Keratinocyte (primary cell): ENCODE measurements around the gene C1RL. TPM values are rescaled to one million over a fixed set of nuclear protein-coding genes. Genes with fewer than 3 reads are reported as not detected.

Experiments used
- DNase-seq: peaks from one replicate; pipeline ENCODE4 v3.0.0-alpha.2; 2011; ENCODE audit warnings: low read depth, missing footprints, low spot score
- FAIRE-seq: peaks from 2 replicates; lab custom pipeline; 2011; peaks lifted over from hg19 to GRCh38; lab: Jason Lieb, UNC
- H2AFZ ChIP-seq: 2 replicates; pipeline ENCODE4 v1.6.0; 2012; ENCODE audit warnings: low read length, control low read depth, inconsistent platforms; ENCODE audit not compliant: control insufficient read depth
- H3K27ac ChIP-seq: 2 replicates; pipeline ENCODE4 v1.5.1; 2011; ENCODE audit warnings: low read length; ENCODE audit not compliant: control insufficient read depth, insufficient read depth
- H3K27me3 ChIP-seq: 3 replicates; pipeline ENCODE4 v1.6.0; 2011; ENCODE audit warnings: low read length; ENCODE audit not compliant: control insufficient read depth, insufficient read depth; ENCODE audit errors: extremely low read depth
- H3K36me3 ChIP-seq, 2 experiments: 2 replicates in 1 of 2; 3 replicates in 1 of 2; pipeline ENCODE4 v1.5.1; 2011; ENCODE audit warnings: low read length in 2 of 2, mild to moderate bottlenecking in 1 of 2; ENCODE audit not compliant: control insufficient read depth in 2 of 2, insufficient read depth in 2 of 2; ENCODE audit errors: extremely low read depth in 1 of 2
- H3K4me1 ChIP-seq: 3 replicates; pipeline ENCODE4 v1.5.1; 2011; ENCODE audit warnings: low read length; ENCODE audit not compliant: control insufficient read depth, insufficient read depth; ENCODE audit errors: extremely low read depth
- H3K4me2 ChIP-seq: 3 replicates; pipeline ENCODE4 v1.6.0; 2011; ENCODE audit warnings: low read depth, low read length; ENCODE audit not compliant: control insufficient read depth, insufficient read depth; ENCODE audit errors: extremely low read depth
- H3K4me3 ChIP-seq, 3 experiments: fragments of 200-600 bp in 1 of 3; sonication (generic) in 1 of 3; 2 replicates in 2 of 3; 3 replicates in 1 of 3; pipeline ENCODE4 v1.5.1; 2011 to 2016; ENCODE audit warnings: low read length in 3 of 3, mild to moderate bottlenecking in 3 of 3, control low read depth in 2 of 3, inconsistent platforms in 1 of 3, low read depth in 1 of 3, mixed read lengths in 1 of 3, mixed run types in 1 of 3, moderate library complexity in 1 of 3; ENCODE audit not compliant: control insufficient read depth in 2 of 3, insufficient read depth in 2 of 3; ENCODE audit errors: extremely low read depth in 1 of 3
- H3K79me2 ChIP-seq: 2 replicates; pipeline ENCODE4 v1.6.0; 2012; ENCODE audit warnings: low read length; ENCODE audit not compliant: control insufficient read depth, insufficient read depth
- H3K9ac ChIP-seq: 3 replicates; pipeline ENCODE4 v1.6.0; 2011; ENCODE audit warnings: low read length; ENCODE audit not compliant: control insufficient read depth, insufficient read depth; ENCODE audit errors: extremely low read depth
- H3K9me1 ChIP-seq: 3 replicates; pipeline ENCODE4 v1.6.0; 2011; ENCODE audit warnings: low read length; ENCODE audit not compliant: control insufficient read depth, insufficient read depth; ENCODE audit errors: extremely low read depth
- H3K9me3 ChIP-seq: 2 replicates; pipeline ENCODE4 v1.5.1; 2012; ENCODE audit warnings: low read depth, low read length; ENCODE audit not compliant: control insufficient read depth
- H4K20me1 ChIP-seq: 3 replicates; pipeline ENCODE4 v1.6.0; 2011; ENCODE audit warnings: low read length; ENCODE audit not compliant: control insufficient read depth, insufficient read depth; ENCODE audit errors: extremely low read depth
- CTCF ChIP-seq, 3 experiments: IDR thresholded peaks in 1 of 3; conservative IDR thresholded peaks in 1 of 3; optimal IDR thresholded peaks in 1 of 3; 2 replicates in 2 of 3; 3 replicates in 1 of 3; pipeline versions ENCODE3 to v1.5.1; 2011; ENCODE audit warnings: low read length in 3 of 3, mild to moderate bottlenecking in 3 of 3, moderate library complexity in 2 of 3, control low read depth in 1 of 3, inconsistent platforms in 1 of 3; ENCODE audit not compliant: insufficient read depth in 2 of 3; ENCODE audit errors: extremely low read depth in 1 of 3
- EZH2 ChIP-seq: IDR thresholded peaks from one replicate; pipeline ENCODE4 v1.6.1; 2012; ENCODE audit warnings: inconsistent platforms, mild to moderate bottlenecking, low read length, moderate library complexity
- dilution Hi-C: fragments of 300-500 bp; cut with MboI; formaldehyde crosslinking; loops from one replicate; pipeline ENCODE4 v1.7.0; 2020; ENCODE audit warnings: low sequenced_read_pairs; ENCODE audit not compliant: extremely low pct_ligation_motif_present
- polyA plus RNA-seq, 5 experiments: library from polyadenylated mRNA; depleted of rRNA in 3 of 5; stranded (reverse) in 3 of 5; stranded (forward) in 1 of 5; unstranded in 1 of 5; fragments of >200 nt; gene quantifications; 1 replicate in 1 of 5; 2 replicates in 3 of 5; 3 replicates in 1 of 5; pipeline versions ENCODE4 v1.2.1 to v1.2.3, GENCODE V29; 2011 to 2012; ENCODE audit warnings: missing spikeins in 2 of 5, low read depth in 1 of 5, low replicate concordance in 1 of 5

C1RL gene
- polyA plus RNA-seq, 1 donor (not counting 4 experiments of a cell fraction or from before 2014, with no cell fraction given), result 9.3 TPM

GRCh38 chr12:7061596-7061995 is 47.4 kb downstream of the C1RL start:
- no peak overlapping the region for H3K4me2 ChIP-seq
- FAIRE-seq (no peak), DNase-seq (no peak)
- H3K27me3 ChIP-seq, result no peaks in the 10 kb centered on the region
- no peaks in the 10 kb centered on the region for H3K79me2 ChIP-seq
- H3K4me1 ChIP-seq, result peaks cover 8% of the 10 kb centered on the region
- H2AFZ ChIP-seq, result no peak overlapping the region
- no peak overlapping the region for H3K27ac ChIP-seq
- dilution Hi-C loops, result no loop called here
- no peak overlapping the region for H3K4me3 ChIP-seq
- no peaks in the 10 kb centered on the region for H3K9me3 ChIP-seq
- no peaks in the 10 kb centered on the region for H3K36me3 ChIP-seq
- no peaks in the 10 kb centered on the region for H3K9me1 ChIP-seq
- H3K9ac ChIP-seq, result no peak overlapping the region
- no peak for TF ChIP-seq EZH2
- TF ChIP-seq CTCF (optimal IDR thresholded peaks at IDR 0.05 in 1 of 3, IDR thresholded peaks at IDR 0.05 in 1 of 3, conservative IDR thresholded peaks at IDR 0.05 in 1 of 3; ENCODE audit: extremely low read depth in 1 of 3, insufficient read depth in 2 of 3, low read length in 3 of 3), result no peak
- H4K20me1 ChIP-seq, result no peaks in the 10 kb centered on the region

GRCh38 chr12:7061138-7061537 is 47.9 kb downstream of the C1RL start:
- FAIRE-seq (no peak), DNase-seq (no peak)
- TF ChIP-seq EZH2 (no peak), CTCF (optimal IDR thresholded peaks at IDR 0.05 in 1 of 3, IDR thresholded peaks at IDR 0.05 in 1 of 3, conservative IDR thresholded peaks at IDR 0.05 in 1 of 3; ENCODE audit: extremely low read depth in 1 of 3, insufficient read depth in 2 of 3, low read length in 3 of 3) (no peak)
- Histone ChIP-seq H3K9me1 (no peaks in the 10 kb centered on the region), H2AFZ (no peak overlapping the region), H3K27me3 (no peaks in the 10 kb centered on the region), H3K9me3 (no peaks in the 10 kb centered on the region), H3K4me3 (no peak overlapping the region), H3K79me2 (no peaks in the 10 kb centered on the region), H3K9ac (no peak overlapping the region), H4K20me1 (no peaks in the 10 kb centered on the region), H3K4me1 (peaks cover 5% of the 10 kb centered on the region), H3K36me3 (no peaks in the 10 kb centered on the region), H3K4me2 (no peak overlapping the region), H3K27ac (no peak overlapping the region)
- dilution Hi-C loops, result no loop called here
